GM13976 (cell line): ENCODE results near the gene GLS2.

Experiments used
- DNase-seq: peaks from one replicate; pipeline ENCODE4 v3.0.0; 2012; ENCODE audit warnings: low spot score
- CTCF ChIP-seq: IDR thresholded peaks from 2 replicates; pipeline ENCODE4 v1.5.1; 2012; ENCODE audit warnings: borderline replicate concordance, mild to moderate bottlenecking; ENCODE audit not compliant: insufficient read depth; ENCODE audit errors: extremely low read depth, missing control alignments, control extremely low read depth
- in situ Hi-C: fragments of 300-500 bp; cut with MboI; formaldehyde crosslinking; loops from one replicate; pipeline ENCODE4 v1.12.0; 2022; ENCODE audit warnings: low sequenced_read_pairs, mixed read lengths, inconsistent platforms; ENCODE audit not compliant: unreplicated experiment

Gene GLS2

GRCh38 chr12:56488041-56488955 lies at the start of gene GLS2:
GLS2 (minus strand) TSS chr12:56488161; CDS start chr12:56488118, 43 bp downstream.
- no peak for TF ChIP-seq CTCF
- in situ Hi-C loops, result no loop called here
- peak; percentile 93 for DNase-seq

- TF ChIP-seq CTCF, result no peak
- in situ Hi-C loops, result no loop called here
- DNase-seq, result no peak
These were observed 49.6 kb upstream of the GLS2 start for GRCh38 chr12:56537546-56537945.

GRCh38 chr12:56530390-56531055 lies 42.6 kb upstream of the GLS2 start:
- in situ Hi-C loops, result no loop called here
- TF ChIP-seq CTCF, result no peak
- no peak for DNase-seq

GRCh38 chr12:56529656-56530055 lies 41.7 kb upstream of the GLS2 start:
- in situ Hi-C loops, result no loop called here
- no peak for TF ChIP-seq CTCF
- DNase-seq, result no peak

- no peak for TF ChIP-seq CTCF
- in situ Hi-C loops, result no loop called here
- DNase-seq, result no peak
These were observed 40.9 kb upstream of the GLS2 start for GRCh38 chr12:56528846-56529245.

- no peak for DNase-seq
- in situ Hi-C loops, result loop anchor here (25.0 kb wide), 1 partner anchor 90 kb away; no protein-coding TSS in a partner anchor
These were observed 34.6 kb upstream of the GLS2 start for GRCh38 chr12:56522411-56523193.

More at GRCh38 chr12:56522411-56523193, 34.6 kb upstream of the GLS2 start:
- no peak for TF ChIP-seq CTCF
